GM13977 (cell line): ENCODE data around the gene TSKU.

Experiments
- DNase-seq: peaks from one replicate; pipeline ENCODE4 v3.0.0; 2012; ENCODE audit warnings: low spot score
- CTCF ChIP-seq: IDR thresholded peaks from 2 replicates; pipeline ENCODE4 v1.5.1; 2012; ENCODE audit warnings: mild to moderate bottlenecking, control low read depth; ENCODE audit not compliant: insufficient read depth; ENCODE audit errors: extremely low read depth, missing control alignments
- in situ Hi-C: fragments of 300-500 bp; cut with MboI; formaldehyde crosslinking; loops from one replicate; pipeline ENCODE4 v1.12.0; 2022; ENCODE audit warnings: low sequenced_read_pairs, low pct_unique_long_range_greater_than_20kb, mixed read lengths, inconsistent platforms; ENCODE audit not compliant: unreplicated experiment

The TSKU gene

GRCh38 chr11:76738618-76739240 is 44.4 kb upstream of the TSKU start:
- in situ Hi-C loops = no loop called here
- DNase-seq = no peak
- no peak for TF ChIP-seq CTCF

GRCh38 chr11:76739798-76740197 is 43.4 kb upstream of the TSKU start:
- DNase-seq = no peak
- TF ChIP-seq CTCF = no peak
- in situ Hi-C loops = no loop called here

- no peak for TF ChIP-seq CTCF
- in situ Hi-C loops = no loop called here
- DNase-seq = no peak
Measured at GRCh38 chr11:76740772-76741171, 42.4 kb upstream of the TSKU start.

DNA sequence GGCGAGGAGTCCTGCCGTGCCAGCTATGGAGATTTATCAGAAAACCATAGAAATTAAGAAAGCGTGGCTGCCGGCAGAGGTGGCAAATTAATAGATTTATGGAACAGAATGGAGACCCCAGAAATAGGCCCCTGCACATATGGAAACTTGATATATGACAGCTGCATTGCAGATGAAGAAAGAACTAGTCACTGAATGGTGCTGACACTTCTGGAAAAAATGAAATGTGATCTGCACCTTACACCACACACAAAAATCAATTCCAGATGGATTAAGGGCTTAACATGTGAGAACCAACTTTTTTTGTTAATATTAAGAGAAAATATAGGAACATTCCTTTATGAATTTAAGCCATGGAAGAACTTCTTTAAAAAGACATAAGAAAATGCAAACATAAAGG is 40.3 kb upstream of the TSKU start:
- no peak for TF ChIP-seq CTCF
- DNase-seq = no peak
- in situ Hi-C loops = no loop called here

GRCh38 chr11:76744186-76745043 is 38.7 kb upstream of the TSKU start:
- DNase-seq = no peak
- TF ChIP-seq CTCF = no peak
- in situ Hi-C loops = no loop called here

GRCh38 chr11:76745044-76745376 is 38.1 kb upstream of the TSKU start:
- in situ Hi-C loops = no loop called here
- no peak for TF ChIP-seq CTCF
- DNase-seq = no peak
